GM21529 (cell line): Measurements from ENCODE around the gene NECTIN1.

Experiments
- ATAC-seq: cut with Tn5 transposase; IDR thresholded peaks from one replicate; pipeline ENCODE4 v1.9.1; 2021; ENCODE audit not compliant: unreplicated experiment

NECTIN1 gene

GRCh38 chr11:119594639-119595249 lies 134.3 kb downstream of the NECTIN1 start:
- ATAC-seq, result no peak

- ATAC-seq, result no peak
Measured at GRCh38 chr11:119593346-119593745, 135.7 kb downstream of the NECTIN1 start.

GRCh38 chr11:119592642-119593041 lies 136.4 kb downstream of the NECTIN1 start:
- no peak for ATAC-seq

- ATAC-seq, result no peak
Measured at GRCh38 chr11:119591836-119592310, 137.1 kb downstream of the NECTIN1 start.

- ATAC-seq, result no peak
Measured at GRCh38 chr11:119590651-119591351, 138.2 kb downstream of the NECTIN1 start.

- no peak for ATAC-seq
Measured at GRCh38 chr11:119589001-119589400, 140.0 kb downstream of the NECTIN1 start.
